GM23248 (cell line): ENCODE data around the gene RBM47.

Source experiments
- EZH2 ChIP-seq: fragments of 200-600 bp; sonication (generic); IDR thresholded peaks from 2 replicates; pipeline ENCODE4 v1.6.1; 2018; ENCODE audit warnings: antibody characterized with exemption, mild to moderate bottlenecking; ENCODE audit not compliant: insufficient read depth, poor library complexity, severe bottlenecking
- EZH2phosphoT487 ChIP-seq: fragments of 200-600 bp; sonication (generic); IDR thresholded peaks from 2 replicates; pipeline ENCODE4 v1.6.1; 2018; ENCODE audit warnings: antibody characterized with exemption, moderate library complexity, mild to moderate bottlenecking, low read depth; ENCODE audit not compliant: insufficient read depth

DNA sequence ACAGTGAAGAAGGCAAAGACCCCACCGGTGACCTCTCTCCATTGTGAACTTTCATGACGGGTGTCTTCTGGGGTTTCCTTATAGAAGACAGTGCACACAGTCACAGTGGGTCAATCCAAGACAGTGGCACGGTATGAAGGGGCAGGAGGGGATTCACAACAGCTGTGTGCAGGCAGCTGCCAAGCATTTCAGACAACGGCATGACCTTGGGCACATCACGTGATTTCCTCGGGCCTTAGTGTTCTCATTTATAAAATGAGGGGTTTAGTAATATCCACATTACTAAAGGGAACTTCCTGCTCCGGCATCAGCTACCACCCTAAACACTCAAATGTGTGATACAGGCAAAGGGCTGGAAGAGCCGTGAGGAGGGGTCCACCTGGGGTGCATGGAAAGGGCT lies 42.9 kb downstream of the RBM47 start:
- TF ChIP-seq EZH2phosphoT487: no peak
- TF ChIP-seq EZH2: no peak
